ENCODE results near the gene GNG2.

- TF ChIP-seq CTCF (IDR thresholded peaks at IDR 0.05) (no peak), POLR2A (IDR thresholded peaks at IDR 0.05) (no peak)
Observed at GRCh38 chr14:51865953-51866747, 5.7 kb downstream of the GNG2 start.

All from body of pancreas (tissue), 4 donors.